K562 (cell line): ENCODE measurements around the gene RNF115. TPM values are rescaled to one million over a fixed set of nuclear protein-coding genes. Genes with fewer than 3 reads are reported as not detected.

Experiments
- ATAC-seq: fragments of 200-7000 bp; cut with Tn5 transposase; 3 replicates; pipeline ENCODE4 v1.9.1; 2020; ENCODE audit warnings: moderate library complexity
- BruUV-seq: library from RNA; stranded (reverse); fragments of 400-500 nt; replicated peaks from 2 replicates; lab custom pipeline; 2021; lab: Mats Ljungman, UMichigan
- CTCF ChIA-PET: fragments of 300-600 bp; formaldehyde crosslinking; extraction: SDS; loops from one replicate; lab custom pipeline; 2021; ENCODE audit warnings: low intra/inter-chr PET ratio; lab: Yijun Ruan, JAX
- POLR2A ChIA-PET: fragments of 300-600, 350-650 bp; sonication (Branson Sonifier 250); formaldehyde crosslinking; extraction: SDS; loops from one replicate; lab custom pipeline; 2021; ENCODE audit warnings: antibody characterized with exemption, inconsistent platforms; lab: Yijun Ruan, JAX
- DNase-seq, 4 experiments: peaks; one replicate each; pipeline versions ENCODE4 v3.0.0 to v3.0.0-alpha.2; 2011 to 2018; ENCODE audit warnings: low spot score in 3 of 4, mixed read lengths in 3 of 4; ENCODE audit errors: extremely low read depth in 1 of 4
- FAIRE-seq: peaks from 2 replicates; lab custom pipeline; 2011; peaks lifted over from hg19 to GRCh38; lab: Jason Lieb, UNC
- H2AFZ ChIP-seq: 2 replicates; pipeline ENCODE4 v1.6.0; 2011; ENCODE audit warnings: low read depth, low read length, control low read depth, inconsistent platforms
- H3K27ac ChIP-seq: fragments of 200-600 bp; 3 replicates; pipeline ENCODE4 v1.8.0; 2011; ENCODE audit warnings: low read depth, mild to moderate bottlenecking, control low read depth, inconsistent platforms, low read length, moderate library complexity, mixed read lengths; ENCODE audit errors: extremely low read depth
- H3K27me3 ChIP-seq, 2 experiments: fragments of 300-600 bp in 1 of 2; 2 replicates in 1 of 2; 3 replicates in 1 of 2; pipeline versions ENCODE4 v1.6.0 to v1.8.0; 2011; ENCODE audit warnings: inconsistent platforms in 2 of 2, low read length in 2 of 2, mild to moderate bottlenecking in 1 of 2, mixed read lengths in 1 of 2, moderate library complexity in 1 of 2; ENCODE audit not compliant: control insufficient read depth in 2 of 2, insufficient read depth in 2 of 2
- H3K36me3 ChIP-seq: fragments of 300-600 bp; 3 replicates; pipeline ENCODE4 v1.8.0; 2011; ENCODE audit warnings: mild to moderate bottlenecking, low read length, inconsistent platforms; ENCODE audit not compliant: control insufficient read depth, insufficient read depth
- H3K4me1 ChIP-seq, 2 experiments: fragments of 200-600 bp in 1 of 2; replicated peaks in 1 of 2; 2 replicates in 1 of 2; 3 replicates in 1 of 2; pipeline versions ENCODE4 v1.5.1 to v1.8.0; 2011; ENCODE audit warnings: inconsistent platforms in 2 of 2, low read length in 2 of 2, mild to moderate bottlenecking in 1 of 2, mixed read lengths in 1 of 2, moderate library complexity in 1 of 2; ENCODE audit not compliant: control insufficient read depth in 2 of 2, insufficient read depth in 2 of 2
- H3K4me2 ChIP-seq: 2 replicates; pipeline ENCODE4 v1.6.1; 2011; ENCODE audit warnings: low read length, control low read depth, inconsistent platforms, mixed read lengths; ENCODE audit not compliant: insufficient read depth
- H3K4me3 ChIP-seq: fragments of 200-600 bp; sonication (generic), shearing (Covaris generic); 2 replicates; pipeline ENCODE4 v1.5.1; 2016; ENCODE audit warnings: control low read depth, inconsistent platforms
- H3K79me2 ChIP-seq: fragments of 200-600 bp; 3 replicates; pipeline ENCODE4 v1.8.0; 2011; ENCODE audit warnings: low read length, inconsistent platforms; ENCODE audit not compliant: control insufficient read depth, insufficient read depth
- H3K9ac ChIP-seq, 2 experiments: 2 replicates each; pipeline versions ENCODE4 v1.6.0 to v1.6.1; 2011; ENCODE audit warnings: low read depth in 2 of 2, low read length in 2 of 2, control low read depth in 1 of 2, inconsistent platforms in 1 of 2, mild to moderate bottlenecking in 1 of 2, mixed read lengths in 1 of 2; ENCODE audit not compliant: insufficient read depth in 1 of 2
- H3K9me1 ChIP-seq: one replicate; pipeline ENCODE4 v1.6.0; 2011; ENCODE audit warnings: inconsistent platforms, mild to moderate bottlenecking, low read length, moderate library complexity; ENCODE audit not compliant: control insufficient read depth, insufficient read depth
- H3K9me3 ChIP-seq: replicated peaks from 2 replicates; pipeline ENCODE4 v1.5.1; 2011; ENCODE audit warnings: low read depth, low read length, inconsistent platforms; ENCODE audit not compliant: control insufficient read depth, insufficient read depth
- H4K20me1 ChIP-seq: replicated peaks from 2 replicates; pipeline ENCODE4 v1.6.1; 2011; ENCODE audit warnings: low read length, inconsistent platforms, mixed read lengths; ENCODE audit not compliant: control insufficient read depth, insufficient read depth
- ETV5 ChIP-seq: sonication (generic); formaldehyde crosslinking; IDR thresholded peaks from 2 replicates; pipeline ENCODE4 v1.4.0; 2020; ENCODE audit warnings: low read depth, mild to moderate bottlenecking, missing genetic modification reagents
- FOSL1 ChIP-seq: fragments of 200-800 bp; sonication (Bioruptor generic); conservative IDR thresholded peaks from 2 replicates; pipeline ENCODE4 v1.6.1; 2016; ENCODE audit warnings: missing genetic modification characterization, missing compliant biosample characterization
- HCFC1 ChIP-seq: IDR thresholded peaks from 2 replicates; pipeline ENCODE4 v1.6.1; 2012; ENCODE audit warnings: low read depth, low read length, improper control_type of control experiment
- KDM4B ChIP-seq, 2 experiments: fragments of 450-650 bp in 1 of 2; sonication (generic) in 1 of 2; IDR thresholded peaks; 2 replicates each; pipeline ENCODE4 v1.6.1; 2016 to 2017; ENCODE audit warnings: borderline replicate concordance in 2 of 2, antibody characterized with exemption in 1 of 2, low read depth in 1 of 2, mild to moderate bottlenecking in 1 of 2
- MNT ChIP-seq, 2 experiments: fragments of 450-650 bp; conservative IDR thresholded peaks; 2 replicates each; pipeline ENCODE4 v1.6.1; 2017; ENCODE audit warnings: mild to moderate bottlenecking in 2 of 2, moderate library complexity in 2 of 2
- NCOR1 ChIP-seq: fragments of 450-650 bp; IDR thresholded peaks from 2 replicates; pipeline ENCODE4 v1.6.1; 2016; ENCODE audit warnings: mild to moderate bottlenecking, moderate library complexity
- PHF8 ChIP-seq: fragments of 200-600 bp; sonication (generic); IDR thresholded peaks from 2 replicates; pipeline ENCODE4 v1.6.1; 2012; ENCODE audit warnings: mixed run types, mild to moderate bottlenecking, inconsistent platforms, low read length, moderate library complexity, borderline replicate concordance
- RBM14 ChIP-seq: fragments of 200-400 bp; formaldehyde crosslinking; IDR thresholded peaks from 2 replicates; pipeline ENCODE4 v1.6.1; 2018; ENCODE audit warnings: low read depth, mild to moderate bottlenecking, low read length, moderate library complexity, borderline replicate concordance; ENCODE audit not compliant: insufficient read depth
- SETDB1 ChIP-seq: IDR thresholded peaks from one replicate; pipeline ENCODE4 v1.6.1; 2012; ENCODE audit warnings: low read length, control low read depth, inconsistent platforms
- SREBF1 ChIP-seq: fragments of 150-350 bp; IDR thresholded peaks from 2 replicates; pipeline ENCODE4 v1.6.1; 2014; ENCODE audit warnings: antibody characterized with exemption, low read depth, low read length, borderline replicate concordance
- U2AF1 ChIP-seq: fragments of 200-400 bp; formaldehyde crosslinking; optimal IDR thresholded peaks from 2 replicates; pipeline ENCODE3; 2017; ENCODE audit warnings: mild to moderate bottlenecking, low read depth, low read length, moderate library complexity
- ZBED1 ChIP-seq: IDR thresholded peaks from 2 replicates; pipeline ENCODE4 v1.6.1; 2014
- ZNF41 ChIP-seq: fragments of 250-450 bp; sonication (Bioruptor Pico); conservative IDR thresholded peaks from 2 replicates; pipeline ENCODE4 v1.4.0; 2020; ENCODE audit warnings: mild to moderate bottlenecking
- ZNF511 ChIP-seq: sonication (generic); formaldehyde crosslinking; IDR thresholded peaks from 2 replicates; pipeline ENCODE4 v1.8.0; 2022; ENCODE audit warnings: mild to moderate bottlenecking, missing genetic modification reagents
- ZNF785 ChIP-seq: fragments of 250-450 bp; sonication (Bioruptor Pico); IDR thresholded peaks from 2 replicates; pipeline ENCODE4 v1.4.0; 2020; ENCODE audit warnings: mild to moderate bottlenecking
- WGBS: fragments of 100-300 bp; shearing (Covaris generic); methylation state at CpG from one replicate; pipeline ENCODE4 v1.1.6; 2016; ENCODE audit warnings: low coverage, mixed read lengths; ENCODE audit not compliant: insufficient coverage; ENCODE audit errors: missing lambda C conversion rate; 5-methylcytosine and 5-hydroxymethylcytosine counted together
- in situ Hi-C: fragments of 300-500 bp; cut with MboI; formaldehyde crosslinking; loops from 4 replicates; pipeline ENCODE4 v1.15.0; 2018; ENCODE audit warnings: inconsistent platforms, mixed read lengths
- intact Hi-C: fragments of 100-400 bp; cut with micrococcal nuclease; formaldehyde crosslinking; loops from 2 replicates; pipeline ENCODE4 v1.14.2; 2022
- polyA plus RNA-seq, 8 experiments: library from polyadenylated mRNA; depleted of rRNA in 4 of 8; stranded (reverse) in 5 of 8; unstranded in 3 of 8; fragments of >200 nt; fragmentation: Nextera tagmentation in 2 of 8; fragmentation: Illumina TruSeq in 1 of 8; extraction: Ambion mirVana in 2 of 8; extraction: Trizol in 1 of 8; gene quantifications; 2 replicates each; pipeline versions ENCODE4 v1.2.1 to v1.2.3, GENCODE V29; 2011 to 2014; ENCODE audit warnings: inconsistent platforms in 1 of 8, missing spikeins in 1 of 8
- total RNA-seq, 7 experiments: library from RNA; depleted of rRNA in 6 of 7; stranded (reverse); fragments of >200 nt in 6 of 7; fragmentation: Illumina TruSeq in 2 of 7; extraction: Trizol in 2 of 7; gene quantifications; 2 replicates each; pipeline versions ENCODE4 v1.2.1 to v1.2.3, GENCODE V29; 2011 to 2021; ENCODE audit warnings: low replicate concordance in 1 of 7
- TF ChIP-seq, protein P1 (sequence below): IDR thresholded peaks from 2 replicates; pipeline ENCODE4 v1.6.1; 2012; ENCODE audit warnings: low read depth, low read length, improper control_type of control experiment, borderline replicate concordance
- TF ChIP-seq, protein P2 (sequence below): sonication (generic); formaldehyde crosslinking; IDR thresholded peaks from 2 replicates; pipeline ENCODE4 v1.5.0; 2020; ENCODE audit warnings: missing genetic modification reagents

The RNF115 gene
- total and polyA plus RNA-seq, 9 of the 15 experiments (the other 6 are each of a cell fraction or from before 2014, with no cell fraction given) = 1.9 to 14.3 (median 9.5) TPM

GRCh38 chr1:145849356-145850160, 25.7 kb upstream of the RNF115 start:
- Histone ChIP-seq H3K27me3 (no peaks in the 10 kb centered on the region), H3K9me1 (no peaks in the 10 kb centered on the region), H3K79me2 (no peaks in the 10 kb centered on the region), H3K9me3 (no peaks in the 10 kb centered on the region), H3K4me1 (peaks cover 7 to 20% of the 10 kb centered on the region in 2 experiments; a peak in 4 of 5 replicates), H3K9ac (no peak overlapping the region), H3K36me3 (peaks cover 51% of the 10 kb centered on the region), H3K4me2 (no peak overlapping the region), H2AFZ (no peak overlapping the region), H3K4me3 (no peak overlapping the region), H4K20me1 (no peaks in the 10 kb centered on the region), H3K27ac (no peak overlapping the region)
- intact Hi-C loops = loop anchor here (5.0 kb wide), 1 partner anchor 63 kb away; the partner anchor contains the start of gene ITGA10
- no TSS peak for BruUV-seq
- FAIRE-seq = no peak
- CTCF ChIA-PET = no interaction called here
- ATAC-seq = peak; percentile 20; the same call in 2 of the 3 replicates
- peak; percentile 37 to 49 (median 44) for DNase-seq
- POLR2A ChIA-PET = interaction anchor here (0.5 to 2.5 kb wide), 7 partner anchors 8 to 189 kb away, joined by 3 to 13 read pairs (median 5); partner anchors contain the start of gene PIAS3
- WGBS = 72% methylated on average over 15 of the region's 15 CpGs
- in situ Hi-C loops = loop anchor here (5.0 kb wide), 1 partner anchor 163 kb away; no protein-coding TSS in a partner anchor
- TF ChIP-seq ZNF41 (CRISPR knock-in tag) (no peak), KDM4B (IDR thresholded peaks at IDR 0.05; ENCODE audit: borderline replicate concordance in 2 of 2, low read depth in 1 of 2) (no peak), ZNF785 (CRISPR knock-in tag) (no peak), ETV5 (CRISPR knock-in tag) (no peak), SETDB1 (no peak), ZNF511 (CRISPR knock-in tag) (no peak), SREBF1 (no peak), HCFC1 (no peak), FOSL1 (tag) (no peak), U2AF1 (no peak), PHF8 (no peak), ZBED1 (no peak), NCOR1 (no peak), MNT (conservative IDR thresholded peaks at IDR 0.05) (no peak), RBM14 (no peak)
- TF ChIP-seq, protein P1, sequence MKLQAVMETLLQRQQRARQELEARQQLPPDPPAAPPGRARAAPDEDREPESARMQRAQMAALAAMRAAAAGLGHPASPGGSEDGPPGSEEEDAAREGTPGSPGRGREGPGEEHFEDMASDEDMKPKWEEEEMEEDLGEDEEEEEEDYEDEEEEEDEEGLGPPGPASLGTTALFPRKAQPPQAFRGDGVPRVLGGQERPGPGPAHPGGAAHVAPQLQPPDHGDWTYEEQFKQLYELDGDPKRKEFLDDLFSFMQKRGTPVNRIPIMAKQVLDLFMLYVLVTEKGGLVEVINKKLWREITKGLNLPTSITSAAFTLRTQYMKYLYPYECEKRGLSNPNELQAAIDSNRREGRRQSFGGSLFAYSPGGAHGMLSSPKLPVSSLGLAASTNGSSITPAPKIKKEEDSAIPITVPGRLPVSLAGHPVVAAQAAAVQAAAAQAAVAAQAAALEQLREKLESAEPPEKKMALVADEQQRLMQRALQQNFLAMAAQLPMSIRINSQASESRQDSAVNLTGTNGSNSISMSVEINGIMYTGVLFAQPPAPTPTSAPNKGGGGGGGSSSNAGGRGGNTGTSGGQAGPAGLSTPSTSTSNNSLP = no peak
- TF ChIP-seq, protein P2, sequence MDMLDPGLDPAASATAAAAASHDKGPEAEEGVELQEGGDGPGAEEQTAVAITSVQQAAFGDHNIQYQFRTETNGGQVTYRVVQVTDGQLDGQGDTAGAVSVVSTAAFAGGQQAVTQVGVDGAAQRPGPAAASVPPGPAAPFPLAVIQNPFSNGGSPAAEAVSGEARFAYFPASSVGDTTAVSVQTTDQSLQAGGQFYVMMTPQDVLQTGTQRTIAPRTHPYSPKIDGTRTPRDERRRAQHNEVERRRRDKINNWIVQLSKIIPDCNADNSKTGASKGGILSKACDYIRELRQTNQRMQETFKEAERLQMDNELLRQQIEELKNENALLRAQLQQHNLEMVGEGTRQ (CRISPR knock-in tag) = no peak
